Measurements from ENCODE around the gene NTSR1. TPM values are rescaled to one million over a fixed set of nuclear protein-coding genes. Genes with fewer than 3 reads are reported as not detected.

Gene NTSR1
- total and polyA plus RNA-seq, 8 donors: 0.06 to 15.9 (median 0.28) TPM; not detected in 5

- Histone ChIP-seq H3K4me3 (no peak overlapping the region), H3K36me3 (no peaks in the 10 kb centered on the region), H3K4me1 (peaks cover 7 to 25% (median 17%) of the 10 kb centered on the region in 4 donors), H3K9me3 (peaks cover 0 to 5% (median 0%) of the 10 kb centered on the region in 4 donors), H3K27ac (no peak overlapping the region), H3K27me3 (peaks cover under 1 to 70% (median 33%) of the 10 kb centered on the region in 3 donors)
- DNase-seq: no peak
- 87 to 91% (median 90%) methylated on average over 6 of the region's 6 CpGs for WGBS, 5 donors
- no peak for TF ChIP-seq EP300 (IDR thresholded peaks at IDR 0.05)
- TF ChIP-seq POLR2AphosphoS5 (IDR thresholded peaks at IDR 0.05): no peak
- TF ChIP-seq POLR2A (IDR thresholded peaks at IDR 0.05): no peak
- TF ChIP-seq CTCF (IDR thresholded peaks at IDR 0.05): no peak
- intact Hi-C loops (cut with DNase I; ENCODE audit: low total_unique reads): no loop called here
These were observed 6.2 kb downstream of the NTSR1 start for GRCh38 chr20:62714799-62715198.

- intact Hi-C loops (cut with DNase I; ENCODE audit: low total_unique reads): no loop called here
- H3K4me3 ChIP-seq: no peak overlapping the region
- peaks cover 7 to 25% (median 17%) of the 10 kb centered on the region in 4 donors for H3K4me1 ChIP-seq
- 83 to 90% (median 87%) methylated on average over 10 of the region's 10 CpGs for WGBS, 5 donors
- no peak for DNase-seq
- peaks cover 0 to 66% (median 29%) of the 10 kb centered on the region in 3 donors for H3K27me3 ChIP-seq
- TF ChIP-seq EP300 (IDR thresholded peaks at IDR 0.05) (no peak), POLR2A (IDR thresholded peaks at IDR 0.05) (no peak), POLR2AphosphoS5 (IDR thresholded peaks at IDR 0.05) (no peak), CTCF (IDR thresholded peaks at IDR 0.05) (no peak)
- H3K27ac ChIP-seq: no peak overlapping the region
- peaks cover 0 to 9% (median under 1%) of the 10 kb centered on the region in 4 donors for H3K9me3 ChIP-seq
- no peaks in the 10 kb centered on the region for H3K36me3 ChIP-seq
These were observed 6.6 kb downstream of the NTSR1 start for GRCh38 chr20:62715201-62715600.

GRCh38 chr20:62716198-62716940 is 7.7 kb downstream of the NTSR1 start:
- Histone ChIP-seq H3K36me3 (no peaks in the 10 kb centered on the region), H3K27ac (no peak overlapping the region), H3K27me3 (peaks cover 0 to 54% (median 20%) of the 10 kb centered on the region in 3 donors), H3K4me1 (peaks cover 5 to 20% (median 12%) of the 10 kb centered on the region in 4 donors), H3K9me3 (peaks cover 0 to 21% (median 6%) of the 10 kb centered on the region in 4 donors), H3K4me3 (no peak overlapping the region)
- TF ChIP-seq CTCF (IDR thresholded peaks at IDR 0.05) (no peak), POLR2A (IDR thresholded peaks at IDR 0.05) (no peak), EP300 (IDR thresholded peaks at IDR 0.05) (no peak), POLR2AphosphoS5 (IDR thresholded peaks at IDR 0.05) (no peak)
- WGBS, 5 donors: 58 to 77% (median 67%) methylated on average over 25 to 30 of the region's 30 CpGs
- no peak for DNase-seq
- intact Hi-C loops (cut with DNase I; ENCODE audit: low total_unique reads): no loop called here

- no peak for DNase-seq
- Histone ChIP-seq H3K4me1 (peaks cover 0 to 15% (median 7%) of the 10 kb centered on the region in 4 donors), H3K27ac (no peak overlapping the region)
These were observed 8.3 kb downstream of the NTSR1 start for GRCh38 chr20:62716941-62717310.

GRCh38 chr20:62717933-62718332 is 9.3 kb downstream of the NTSR1 start:
- H3K4me1 ChIP-seq: peaks cover 0 to 12% (median 5%) of the 10 kb centered on the region in 4 donors
- TF ChIP-seq POLR2A (IDR thresholded peaks at IDR 0.05) (no peak), CTCF (IDR thresholded peaks at IDR 0.05) (no peak)
- DNase-seq: no peak
- intact Hi-C loops (cut with DNase I; ENCODE audit: low total_unique reads): no loop called here
- no peak overlapping the region for H3K27ac ChIP-seq
- WGBS, 5 donors: 53 to 60% (median 55%) methylated on average over 16 to 18 of the region's 18 CpGs
- no peak overlapping the region for H3K4me3 ChIP-seq
- no peaks in the 10 kb centered on the region for H3K36me3 ChIP-seq
- H3K27me3 ChIP-seq: peaks cover 0 to 49% (median 20%) of the 10 kb centered on the region in 3 donors
- peaks cover 0 to 25% (median 9%) of the 10 kb centered on the region in 4 donors for H3K9me3 ChIP-seq

More at GRCh38 chr20:62716941-62717310, 8.3 kb downstream of the NTSR1 start:
- TF ChIP-seq POLR2AphosphoS5 (IDR thresholded peaks at IDR 0.05): no peak
- intact Hi-C loops (cut with DNase I; ENCODE audit: low total_unique reads): no loop called here
- H3K9me3 ChIP-seq: peaks cover 0 to 25% (median 9%) of the 10 kb centered on the region in 4 donors
- H3K27me3 ChIP-seq: peaks cover 0 to 48% (median 20%) of the 10 kb centered on the region in 3 donors
- 87 to 92% (median 90%) methylated on average over 9 to 11 of the region's 11 CpGs for WGBS, 5 donors
- no peak overlapping the region for H3K4me3 ChIP-seq
- no peaks in the 10 kb centered on the region for H3K36me3 ChIP-seq
